Esophagus muscularis mucosa (tissue), 4 donors: ENCODE data around the gene CAPSL. TPM values are rescaled to one million over a fixed set of nuclear protein-coding genes. Genes with fewer than 3 reads are reported as not detected.

ENCODE experiments used
- DNase-seq: peaks from one replicate; pipeline ENCODE4 v3.0.0-alpha.2; 2017; ENCODE audit errors: extremely low spot score
- H3K27ac ChIP-seq, 4 donors: fragments of 200-600 bp; sonication (generic); replicated peaks in 1 of 4; 1 replicate in 3 of 4; 2 replicates in 1 of 4; pipeline ENCODE4 v1.5.1; 2016 to 2019; ENCODE audit warnings: mild to moderate bottlenecking in 1 of 4
- H3K27me3 ChIP-seq, 4 donors: fragments of 200-600 bp; sonication (generic); one replicate each; pipeline versions ENCODE4 v1.5.1 to v1.6.0; 2016 to 2019
- H3K36me3 ChIP-seq, 4 donors: fragments of 200-600 bp; sonication (generic); one replicate each; pipeline ENCODE4 v1.5.1; 2016 to 2019
- H3K4me1 ChIP-seq, 4 donors: fragments of 200-600 bp; sonication (generic); one replicate each; pipeline ENCODE4 v1.5.1; 2016 to 2019
- H3K4me3 ChIP-seq, 4 donors: fragments of 200-600 bp; sonication (generic); 1 replicate in 2 of 4; 2 replicates in 2 of 4; pipeline ENCODE4 v1.5.1; 2016 to 2019; ENCODE audit warnings: mild to moderate bottlenecking in 4 of 4, moderate library complexity in 1 of 4
- H3K9me3 ChIP-seq, 4 donors: fragments of 200-600 bp; sonication (generic); 1 replicate in 3 of 4; 2 replicates in 1 of 4; pipeline ENCODE4 v1.5.1; 2016 to 2019
- EP300 ChIP-seq: sonication (generic); formaldehyde crosslinking; IDR thresholded peaks from one replicate; pipeline ENCODE4 v1.6.1; 2017; ENCODE audit warnings: antibody characterized with exemption
- POLR2A ChIP-seq: fragments of 450-650 bp; IDR thresholded peaks from one replicate; pipeline ENCODE4 v1.6.1; 2017; ENCODE audit warnings: antibody characterized with exemption, moderate library complexity, mild to moderate bottlenecking, low read depth
- POLR2AphosphoS5 ChIP-seq, 2 donors: sonication (generic); formaldehyde crosslinking; IDR thresholded peaks; one replicate each; pipeline ENCODE4 v1.6.1; 2017; ENCODE audit warnings: antibody characterized with exemption in 2 of 2
- WGBS: methylation state at CpG from one replicate; pipeline ENCODE4 v1.1.5; 2018; 5-methylcytosine and 5-hydroxymethylcytosine counted together
- intact Hi-C: fragments of 100-400 bp; cut with DNase I; formaldehyde crosslinking; loops from one replicate; pipeline ENCODE4 v1.15.1; 2023
- total RNA-seq, 4 donors: library from RNA; depleted of rRNA; stranded (reverse); fragments of >200 nt; gene quantifications; one replicate each; pipeline versions ENCODE4 v1.1.0 to v1.2.1, GENCODE V29; 2016
- TF ChIP-seq, protein P1 (sequence below), 3 experiments: fragments of 200-600 bp in 2 of 3; fragments of 450-650 bp in 1 of 3; sonication (generic) in 2 of 3; IDR thresholded peaks; one replicate each; pipeline ENCODE4 v1.5.1; 2017 to 2019; ENCODE audit warnings: antibody characterized with exemption in 3 of 3, mild to moderate bottlenecking in 2 of 3, moderate library complexity in 1 of 3

The CAPSL gene
- total RNA-seq, 4 donors from 2014 or later = not detected

GRCh38 chr5:35971878-35972210 lies 33.4 kb upstream of the CAPSL start:
- Histone ChIP-seq H3K36me3 (no peaks in the 10 kb centered on the region), H3K4me3 (no peak overlapping the region), H3K27me3 (no peaks in the 10 kb centered on the region), H3K27ac (no peak overlapping the region), H3K9me3 (no peaks in the 10 kb centered on the region), H3K4me1 (no peaks in the 10 kb centered on the region)
- DNase-seq = no peak
- 65% methylated on average over 5 of the region's 5 CpGs for WGBS
- TF ChIP-seq, protein P1, sequence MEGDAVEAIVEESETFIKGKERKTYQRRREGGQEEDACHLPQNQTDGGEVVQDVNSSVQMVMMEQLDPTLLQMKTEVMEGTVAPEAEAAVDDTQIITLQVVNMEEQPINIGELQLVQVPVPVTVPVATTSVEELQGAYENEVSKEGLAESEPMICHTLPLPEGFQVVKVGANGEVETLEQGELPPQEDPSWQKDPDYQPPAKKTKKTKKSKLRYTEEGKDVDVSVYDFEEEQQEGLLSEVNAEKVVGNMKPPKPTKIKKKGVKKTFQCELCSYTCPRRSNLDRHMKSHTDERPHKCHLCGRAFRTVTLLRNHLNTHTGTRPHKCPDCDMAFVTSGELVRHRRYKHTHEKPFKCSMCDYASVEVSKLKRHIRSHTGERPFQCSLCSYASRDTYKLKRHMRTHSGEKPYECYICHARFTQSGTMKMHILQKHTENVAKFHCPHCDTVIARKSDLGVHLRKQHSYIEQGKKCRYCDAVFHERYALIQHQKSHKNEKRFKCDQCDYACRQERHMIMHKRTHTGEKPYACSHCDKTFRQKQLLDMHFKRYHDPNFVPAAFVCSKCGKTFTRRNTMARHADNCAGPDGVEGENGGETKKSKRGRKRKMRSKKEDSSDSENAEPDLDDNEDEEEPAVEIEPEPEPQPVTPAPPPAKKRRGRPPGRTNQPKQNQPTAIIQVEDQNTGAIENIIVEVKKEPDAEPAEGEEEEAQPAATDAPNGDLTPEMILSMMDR (IDR thresholded peaks at IDR 0.05) = no peak
- TF ChIP-seq POLR2A (no peak), EP300 (no peak), POLR2AphosphoS5 (IDR thresholded peaks at IDR 0.05) (no peak)
- intact Hi-C loops = no loop called here

DNA sequence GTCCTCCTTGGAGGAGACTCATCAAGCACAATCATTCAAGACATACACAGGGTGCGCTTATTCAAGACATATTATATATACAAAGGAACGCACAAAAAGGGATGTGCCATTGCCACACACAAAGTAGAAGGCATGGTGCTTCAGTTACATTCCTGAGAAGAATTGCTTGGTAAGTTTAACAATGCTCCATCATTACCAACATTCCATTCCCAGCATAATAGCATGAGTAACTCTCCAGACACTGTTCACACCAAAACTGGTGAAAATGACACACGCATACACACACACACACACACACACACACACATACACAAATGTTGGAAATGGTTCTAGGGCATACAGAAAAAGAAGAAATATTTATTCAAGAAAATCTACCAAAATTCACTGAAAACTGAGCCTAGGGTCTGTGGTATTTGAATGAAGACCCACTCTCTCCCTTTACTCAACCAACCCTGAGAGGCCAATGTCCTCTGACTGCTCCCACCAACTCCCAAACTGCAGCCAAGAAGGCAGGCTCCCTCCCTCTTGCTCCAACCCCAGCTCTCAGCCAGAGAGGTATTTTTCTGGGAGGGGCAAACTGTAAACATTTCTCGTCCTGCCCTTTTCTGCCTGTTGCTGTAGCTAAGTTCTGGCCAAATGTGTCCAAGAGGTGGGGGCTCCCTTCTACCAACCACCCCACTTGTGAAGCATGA lies 32.9 kb upstream of the CAPSL start:
- 65% methylated on average over 4 of the region's 4 CpGs for WGBS
- TF ChIP-seq POLR2A (no peak), POLR2AphosphoS5 (IDR thresholded peaks at IDR 0.05) (no peak), EP300 (no peak)
- TF ChIP-seq, protein P1 (IDR thresholded peaks at IDR 0.05) = no peak
- H3K9me3 ChIP-seq = no peaks in the 10 kb centered on the region
- no peaks in the 10 kb centered on the region for H3K27me3 ChIP-seq
- intact Hi-C loops = no loop called here
- no peaks in the 10 kb centered on the region for H3K4me1 ChIP-seq
- DNase-seq = peak; percentile 37
- H3K4me3 ChIP-seq = no peak overlapping the region
- H3K27ac ChIP-seq = no peak overlapping the region
- H3K36me3 ChIP-seq = no peaks in the 10 kb centered on the region

GRCh38 chr5:35963381-35963843 lies 25.0 kb upstream of the CAPSL start:
- TF ChIP-seq POLR2AphosphoS5 (IDR thresholded peaks at IDR 0.05) = no peak
- TF ChIP-seq, protein P1 (IDR thresholded peaks at IDR 0.05) = no peak
- no peak for TF ChIP-seq EP300
- TF ChIP-seq POLR2A = no peak

GRCh38 chr5:35960328-35960727 lies 21.9 kb upstream of the CAPSL start:
- Histone ChIP-seq H3K27me3 (peaks cover 0 to 17% (median 0%) of the 10 kb centered on the region in 4 donors), H3K9me3 (peaks cover 0 to 16% (median 7%) of the 10 kb centered on the region in 4 donors), H3K27ac (no peak overlapping the region), H3K4me1 (no peaks in the 10 kb centered on the region), H3K4me3 (no peak overlapping the region), H3K36me3 (no peaks in the 10 kb centered on the region)
- 69% methylated on average over 6 of the region's 7 CpGs for WGBS
- intact Hi-C loops = no loop called here
- no peak for TF ChIP-seq POLR2A
- no peak for TF ChIP-seq EP300
- no peak for TF ChIP-seq POLR2AphosphoS5 (IDR thresholded peaks at IDR 0.05)
- TF ChIP-seq, protein P1 (IDR thresholded peaks at IDR 0.05) = no peak
- DNase-seq = peak; percentile 79

More at GRCh38 chr5:35963381-35963843, 25.0 kb upstream of the CAPSL start:
- no peak for DNase-seq
- intact Hi-C loops = no loop called here
- peaks cover 0 to 12% (median 7%) of the 10 kb centered on the region in 4 donors for H3K9me3 ChIP-seq
- no peak overlapping the region for H3K4me3 ChIP-seq
- no peaks in the 10 kb centered on the region for H3K4me1 ChIP-seq
- no peak overlapping the region for H3K27ac ChIP-seq
- WGBS = 58% methylated on average over 8 of the region's 8 CpGs
- H3K27me3 ChIP-seq = peaks cover 0 to 14% (median 0%) of the 10 kb centered on the region in 4 donors
- no peaks in the 10 kb centered on the region for H3K36me3 ChIP-seq
